GM21619 (cell line): Measurements from ENCODE around the gene NCOA7.

Source experiments
- ATAC-seq: cut with Tn5 transposase; IDR thresholded peaks from one replicate; pipeline ENCODE4 v1.9.1; 2021; ENCODE audit not compliant: unreplicated experiment

NCOA7 gene

DNA sequence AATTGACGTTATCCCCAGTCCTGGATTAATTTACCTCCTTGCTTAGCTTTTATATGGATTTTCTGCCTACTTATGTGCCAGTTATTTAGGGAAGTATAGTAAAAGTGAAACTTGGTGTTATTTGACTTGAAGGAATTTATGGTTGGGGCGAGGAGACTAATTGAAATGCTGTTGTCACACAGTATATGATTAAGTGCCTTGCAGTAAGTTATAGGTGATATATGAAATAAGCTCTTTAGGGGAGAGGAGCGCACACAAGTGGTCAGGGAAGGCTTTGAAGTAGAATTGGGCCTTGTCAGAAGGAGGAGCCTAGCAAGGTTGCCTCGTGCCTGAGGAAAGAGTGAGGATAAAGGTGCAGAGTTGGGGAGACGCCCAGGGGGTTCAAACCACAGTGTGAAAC lies 20.5 kb downstream of the NCOA7 start:
- ATAC-seq = no peak

DNA sequence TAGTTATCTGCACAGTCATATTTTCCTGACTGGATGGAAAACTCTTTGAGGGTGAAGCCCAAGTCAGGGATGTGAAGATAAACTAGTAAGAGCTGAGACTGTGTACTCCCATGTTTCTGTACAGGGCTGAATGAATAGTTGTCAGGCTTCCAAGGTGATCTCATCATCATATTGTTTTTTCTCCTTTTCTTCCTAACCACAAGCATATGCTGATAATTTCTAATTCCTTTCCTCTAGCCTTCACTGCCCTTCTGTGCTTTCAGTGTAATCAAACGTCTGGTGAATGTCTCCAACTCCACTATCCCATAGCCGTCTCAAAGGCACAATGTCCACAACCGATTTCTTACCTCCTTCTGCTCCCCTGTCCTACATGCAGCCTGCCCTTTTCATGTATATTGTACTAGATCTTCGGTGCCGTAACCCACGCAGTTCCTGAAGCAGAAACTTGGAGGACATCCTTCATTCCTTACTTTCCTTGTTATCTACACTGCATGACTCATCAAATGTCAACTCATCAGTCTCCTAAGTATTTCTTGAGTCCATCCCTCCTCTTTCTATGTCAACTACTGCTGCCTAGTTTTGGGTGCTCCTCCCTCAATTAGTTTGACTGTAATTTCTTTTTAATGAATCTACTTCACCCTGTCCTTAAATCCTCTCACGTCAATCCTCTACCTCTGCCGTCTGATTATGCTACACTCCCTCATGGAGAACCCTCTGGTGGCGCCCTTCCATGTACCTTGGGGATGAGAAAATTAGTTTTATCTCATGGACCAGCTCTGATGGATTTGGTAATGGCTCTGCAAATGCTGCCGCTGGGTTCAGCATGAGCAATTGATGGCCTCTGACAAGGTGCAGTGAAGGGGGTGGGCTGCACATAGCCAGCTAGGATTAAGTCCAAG lies 21.9 kb downstream of the NCOA7 start:
- ATAC-seq = no peak

DNA sequence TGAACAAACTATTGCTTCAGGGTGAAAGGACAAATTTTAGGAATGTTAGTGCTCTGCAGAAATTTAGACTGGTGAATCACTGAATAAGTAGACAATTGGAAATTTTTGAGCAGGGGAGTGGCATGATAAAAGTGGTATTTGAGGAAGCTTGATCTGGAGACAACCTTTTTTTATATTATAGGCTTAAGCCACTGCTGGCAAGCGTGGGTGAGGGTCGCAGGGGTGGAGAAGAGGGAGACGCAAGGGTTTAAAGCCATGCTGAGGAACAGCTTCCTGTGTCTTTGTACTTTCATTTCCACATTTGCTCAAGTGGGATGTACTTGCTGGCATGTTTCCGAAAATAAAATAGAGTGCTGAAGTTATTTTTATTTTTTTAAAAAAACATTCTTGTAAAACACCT lies 23.7 kb downstream of the NCOA7 start:
- ATAC-seq = peak; percentile 29

DNA sequence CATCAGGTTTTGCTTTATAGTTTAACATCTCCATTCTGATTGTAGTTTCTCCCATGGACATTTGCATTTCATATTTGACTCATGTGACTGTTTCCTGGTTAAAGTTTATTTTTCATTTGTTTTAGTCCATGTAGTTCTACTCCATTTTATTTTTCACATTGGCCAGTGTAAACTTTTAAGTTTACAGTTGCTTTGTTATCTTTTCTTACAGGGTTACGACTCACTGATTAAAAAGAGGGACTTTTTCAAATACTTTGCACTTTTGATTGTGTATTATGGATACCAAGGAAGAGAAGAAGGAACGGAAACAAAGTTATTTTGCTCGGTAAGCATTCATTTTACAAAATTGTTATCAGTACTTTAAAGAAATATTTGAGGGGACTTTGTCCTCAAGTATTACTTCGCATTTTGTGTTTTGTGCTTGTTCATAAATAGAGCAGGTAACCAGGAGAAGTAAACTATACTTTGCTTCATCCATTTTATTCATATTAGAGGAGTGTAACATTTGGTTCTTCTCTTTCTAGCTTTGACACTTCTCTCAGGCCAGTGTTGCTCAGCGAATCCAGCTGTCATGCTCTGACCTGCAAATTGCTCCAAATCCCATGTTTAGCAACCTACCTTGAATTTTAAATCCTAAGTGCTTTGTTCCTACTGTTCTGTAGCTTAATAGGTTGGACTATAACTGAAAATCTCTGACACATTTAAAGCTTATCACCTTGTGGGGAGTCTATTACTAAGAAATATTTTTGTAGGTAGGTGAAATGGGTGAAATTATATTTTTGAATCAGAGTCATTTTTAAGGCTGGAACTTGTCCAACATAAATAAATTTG lies 24.5 kb downstream of the NCOA7 start:
- no peak for ATAC-seq

DNA sequence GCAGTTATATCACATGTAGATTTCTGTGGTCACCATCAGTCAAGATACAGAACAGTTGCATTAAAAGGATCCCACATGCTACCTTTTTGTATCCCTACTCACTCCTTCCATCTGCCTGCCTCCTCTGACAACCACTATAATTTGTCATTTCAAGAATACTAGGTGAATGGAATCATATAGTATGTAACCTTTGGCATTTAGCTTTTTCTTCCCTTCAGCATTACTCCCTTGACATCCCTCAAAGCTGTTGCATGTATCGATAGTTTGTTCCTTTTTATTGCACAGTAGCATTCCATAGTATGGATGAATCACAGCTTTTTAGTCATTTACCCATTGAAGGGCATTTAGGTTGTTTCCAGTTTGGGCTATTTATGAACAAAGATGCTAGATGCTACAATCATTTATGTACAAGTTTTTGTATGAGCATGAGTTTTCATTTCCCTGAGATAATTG lies 26.1 kb downstream of the NCOA7 start:
- ATAC-seq = no peak

DNA sequence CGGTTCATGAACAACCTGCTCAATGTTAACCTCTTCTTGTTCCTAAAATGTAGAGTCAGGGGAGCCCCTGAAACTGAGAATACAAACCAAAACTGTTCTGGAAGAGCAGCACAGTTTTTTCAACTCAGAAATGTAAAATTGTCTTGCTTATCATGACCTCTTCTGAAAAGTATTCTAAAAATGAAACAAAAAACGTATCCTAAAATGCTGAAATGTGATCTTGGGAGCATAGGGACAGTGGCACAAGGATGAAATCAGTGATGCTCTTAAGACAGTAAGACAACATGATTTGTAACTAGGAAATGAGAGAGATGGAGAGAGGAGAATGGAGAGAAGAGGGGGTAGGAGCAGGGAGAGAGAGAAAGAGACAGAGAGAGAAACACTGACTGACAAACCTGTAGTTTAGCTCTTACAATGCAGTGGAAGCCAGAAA lies 27.5 kb downstream of the NCOA7 start:
- ATAC-seq = peak; percentile 43

DNA sequence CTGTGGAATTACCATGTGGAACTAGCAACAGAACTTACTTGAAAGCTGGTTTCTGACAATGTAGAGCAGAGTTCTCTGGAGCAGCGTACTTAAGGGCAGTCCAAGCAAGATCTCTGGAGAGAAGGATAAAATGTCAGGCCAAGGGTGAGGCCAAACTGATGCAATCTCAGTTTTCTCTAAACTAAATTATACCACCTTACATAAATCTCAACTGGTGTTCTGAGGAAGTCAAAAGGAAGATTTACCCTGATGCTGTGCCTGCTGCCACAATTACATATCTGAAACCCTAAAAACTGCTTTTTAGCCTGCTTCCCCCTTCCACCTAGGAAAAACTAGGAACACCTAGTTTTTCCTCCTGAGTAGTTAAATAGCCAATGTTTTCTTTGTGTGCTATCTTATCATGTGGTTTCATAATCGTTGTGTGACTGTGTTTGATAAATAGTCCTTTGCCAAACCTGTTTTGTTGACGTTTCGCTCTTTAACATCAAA lies 28.1 kb downstream of the NCOA7 start:
- no peak for ATAC-seq

DNA sequence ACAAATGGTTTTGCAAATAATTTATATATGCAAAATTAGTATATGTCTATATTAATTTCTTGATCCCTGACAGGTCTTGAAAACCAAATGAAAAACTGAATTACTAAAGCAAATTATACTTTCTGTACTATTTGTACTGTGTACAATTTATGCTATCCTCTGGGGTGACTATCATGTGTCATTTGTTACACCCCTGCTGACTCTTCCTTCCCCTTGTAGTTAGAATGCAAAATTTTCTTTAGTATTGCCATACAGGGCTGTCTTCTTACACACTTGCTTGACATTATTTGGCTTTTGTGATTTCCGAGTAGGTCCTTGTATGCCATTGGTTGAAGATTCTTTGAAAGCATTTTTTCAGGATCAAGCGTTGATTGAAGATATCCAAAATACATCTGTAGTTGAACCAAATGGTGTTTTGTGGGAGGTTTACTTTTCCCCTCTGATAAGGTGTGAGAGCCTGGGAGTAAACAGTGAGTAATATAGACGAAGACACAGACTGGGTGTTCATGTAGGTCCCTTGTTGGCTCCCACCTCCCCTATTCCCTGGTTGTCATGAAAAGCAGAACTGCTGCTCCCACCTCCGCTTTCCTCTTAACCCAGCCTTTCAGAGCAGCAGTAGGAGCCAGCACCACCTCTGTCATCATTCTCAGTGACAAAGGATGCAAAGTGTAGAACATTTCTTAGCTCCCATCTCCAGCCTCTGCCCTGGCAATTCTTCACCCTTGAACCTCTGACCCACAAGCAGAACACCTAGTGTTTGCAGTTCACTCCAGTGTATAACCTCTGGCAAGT lies 29.0 kb downstream of the NCOA7 start:
- no peak for ATAC-seq

DNA sequence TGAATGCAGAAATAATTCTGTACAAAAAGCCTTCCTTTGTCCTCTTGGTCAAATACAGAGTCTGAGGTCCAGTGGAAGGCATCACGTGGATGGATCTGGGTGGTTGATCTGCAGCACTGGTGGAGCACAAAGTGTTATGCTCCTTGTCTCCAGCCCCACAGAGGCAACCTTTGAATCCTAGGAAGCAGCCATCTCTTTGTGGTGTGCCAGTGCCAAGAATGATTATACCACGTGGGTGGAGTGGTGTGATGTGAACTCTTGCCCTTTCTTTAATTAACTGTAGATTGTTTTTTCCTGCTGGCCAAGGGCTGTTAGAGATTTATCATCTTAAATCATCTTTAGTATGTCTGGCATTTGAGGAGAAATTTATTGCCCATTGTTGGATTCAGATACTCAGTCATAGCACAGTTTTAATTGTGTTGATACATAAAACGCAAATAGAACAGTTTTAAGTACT lies 31.1 kb downstream of the NCOA7 start:
- ATAC-seq = no peak

DNA sequence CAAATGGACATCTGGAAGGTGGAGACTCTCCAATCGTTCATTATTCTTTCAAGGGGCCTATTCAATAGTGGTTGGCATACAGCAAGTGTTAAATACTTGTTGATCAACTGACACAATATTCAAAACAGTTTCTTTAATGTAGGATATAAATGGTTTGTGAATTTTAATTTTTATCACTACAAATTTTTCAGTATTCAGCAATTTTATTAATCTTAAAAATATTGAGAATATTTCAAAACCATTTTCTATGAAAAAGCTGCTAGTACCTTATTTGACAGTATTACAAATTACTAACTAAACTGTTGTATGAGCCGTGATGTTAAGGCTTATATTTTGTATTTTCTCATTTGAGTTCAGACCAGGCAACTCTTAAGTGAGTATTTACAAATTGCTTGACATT lies 32.4 kb downstream of the NCOA7 start:
- ATAC-seq = no peak

DNA sequence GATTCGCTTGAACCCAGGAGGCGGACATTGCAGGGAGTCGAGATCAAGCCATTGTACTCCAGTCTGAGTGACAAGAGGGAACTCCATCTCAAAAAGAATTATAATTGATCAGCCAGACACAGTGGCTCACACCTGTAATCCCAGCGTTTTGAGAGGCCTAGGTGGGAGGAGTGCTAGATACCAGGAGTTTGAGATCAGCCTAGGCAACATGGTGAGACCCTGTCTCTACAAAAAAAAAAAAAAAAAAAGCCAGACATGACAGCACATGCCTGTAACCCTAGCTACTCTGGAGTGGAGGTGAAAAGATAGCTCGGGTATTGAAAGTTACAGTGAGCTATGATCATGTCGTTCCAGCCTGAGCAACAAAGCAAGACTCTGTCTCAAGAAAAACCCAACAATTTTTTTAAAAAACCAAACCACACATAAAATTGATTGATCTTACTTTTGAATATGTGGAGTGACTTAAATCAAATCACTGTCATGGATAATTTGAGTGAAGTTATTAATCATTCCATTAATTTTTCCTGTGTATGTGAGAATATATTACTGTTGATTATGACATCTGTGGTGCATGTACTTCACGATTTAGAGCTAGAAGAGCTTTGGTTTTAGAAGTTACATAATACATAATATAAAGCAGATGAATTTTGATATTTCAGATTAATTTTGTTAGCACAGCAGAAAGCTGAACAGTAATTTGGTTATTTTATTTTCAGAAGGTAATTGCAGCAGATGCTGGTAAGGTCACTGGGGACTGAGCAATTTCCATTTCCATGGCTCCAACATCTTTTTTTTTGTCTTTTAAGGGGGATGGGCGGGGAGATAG lies 34.4 kb downstream of the NCOA7 start:
- ATAC-seq = no peak

DNA sequence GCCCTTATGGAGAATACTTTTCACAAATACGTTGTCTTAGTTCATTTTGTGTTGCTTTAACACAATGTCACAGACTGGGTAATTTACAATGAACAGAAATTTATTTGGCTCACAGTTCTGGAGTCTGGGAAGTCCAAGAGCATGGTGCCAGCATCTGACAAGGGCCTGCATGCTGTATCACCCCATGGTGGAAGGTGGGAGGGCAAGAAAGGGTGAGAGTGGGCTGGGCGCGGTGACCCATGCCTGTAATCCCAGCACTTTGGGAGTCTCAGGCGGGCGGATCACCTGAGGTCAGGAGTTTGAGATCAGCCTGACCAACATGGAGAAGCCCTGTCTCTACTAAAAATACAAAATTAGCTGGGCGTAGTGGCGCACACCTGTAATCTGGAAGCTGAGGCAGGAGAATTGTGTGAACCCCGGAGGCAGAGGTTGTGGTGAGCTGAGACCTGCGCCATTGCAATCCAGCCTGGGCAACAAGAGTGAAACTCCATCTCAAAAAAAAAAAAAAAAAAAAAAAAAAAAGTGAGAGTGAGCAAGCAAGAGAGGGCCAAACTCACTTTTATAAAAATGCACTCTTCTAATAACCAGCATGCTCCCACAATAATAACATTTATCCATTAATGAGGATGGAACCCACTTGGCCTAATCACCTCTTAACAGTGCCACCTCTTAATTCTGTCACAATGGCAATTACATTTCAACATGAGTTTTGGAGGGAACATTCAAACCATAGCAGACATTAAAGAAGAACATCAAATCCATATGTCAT lies 36.1 kb downstream of the NCOA7 start:
- no peak for ATAC-seq

DNA sequence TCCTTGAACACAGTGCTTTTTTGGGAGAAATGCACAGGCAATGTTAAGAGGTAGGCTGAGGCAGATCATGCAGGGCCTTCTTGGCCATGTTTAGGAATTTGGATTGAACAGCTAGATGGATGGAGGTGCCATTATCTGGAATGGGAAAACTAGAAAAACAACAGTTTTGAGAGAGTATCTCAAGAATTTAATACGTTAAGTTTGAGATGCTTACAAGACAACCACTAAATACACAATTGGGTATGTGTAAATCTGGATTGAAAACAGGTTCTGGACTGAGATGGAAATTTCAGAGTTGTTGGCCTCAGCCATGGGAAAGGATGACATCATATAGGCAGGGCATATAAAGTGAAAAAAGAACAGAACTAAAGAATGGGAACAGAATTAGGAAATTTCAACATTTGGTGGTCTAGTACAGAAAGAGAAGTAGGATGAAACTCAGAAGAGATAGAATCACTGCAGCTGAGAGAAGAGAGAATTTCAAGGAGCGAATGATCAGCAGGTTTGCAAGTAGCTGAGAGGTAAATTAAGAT lies 37.1 kb downstream of the NCOA7 start:
- ATAC-seq = no peak

DNA sequence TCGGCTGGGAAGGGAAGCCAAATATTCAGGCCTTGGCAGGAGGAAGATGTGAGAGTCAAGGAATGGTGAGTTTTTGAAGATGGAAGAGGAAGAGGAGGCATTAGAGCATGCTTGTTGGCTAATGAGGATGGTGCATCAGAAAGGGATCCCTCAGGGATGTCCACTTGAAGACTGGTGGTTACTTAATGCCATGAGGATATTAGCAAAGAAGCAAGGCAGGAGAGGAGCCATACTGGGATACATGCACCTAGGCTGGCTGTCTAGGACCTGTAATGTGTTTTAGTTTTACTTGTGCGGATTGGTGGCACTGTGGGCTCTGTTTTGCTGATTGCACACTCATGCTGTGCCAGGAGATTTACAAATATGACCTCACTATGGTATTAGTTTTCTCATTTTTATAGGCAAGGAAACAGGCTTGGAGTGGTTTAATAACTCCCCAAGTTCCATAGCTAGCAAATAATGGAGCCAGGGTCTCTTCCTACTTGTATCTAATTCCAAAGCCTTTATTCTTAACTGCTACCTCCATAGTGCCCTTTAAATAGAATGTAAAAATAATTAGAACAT lies 37.8 kb downstream of the NCOA7 start:
- no peak for ATAC-seq

DNA sequence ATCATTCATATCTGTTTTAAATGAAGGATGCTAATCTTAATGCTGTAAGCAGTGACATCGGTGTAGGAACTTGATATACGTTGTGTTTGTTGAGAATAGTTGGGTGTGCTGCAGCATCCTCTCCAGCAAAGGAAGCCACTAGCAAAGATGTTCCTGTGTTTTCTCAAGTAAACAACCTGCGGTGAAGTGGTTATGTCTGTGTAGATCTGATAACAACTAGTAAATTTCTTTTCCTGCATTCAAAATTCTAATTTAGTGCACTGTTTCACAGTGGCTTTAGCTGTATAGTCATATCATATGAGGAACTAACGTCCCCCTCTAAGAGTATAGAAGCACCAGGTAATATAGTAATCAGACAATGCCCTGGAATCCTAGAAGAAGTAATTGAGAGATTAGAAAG lies 38.7 kb downstream of the NCOA7 start:
- no peak for ATAC-seq

DNA sequence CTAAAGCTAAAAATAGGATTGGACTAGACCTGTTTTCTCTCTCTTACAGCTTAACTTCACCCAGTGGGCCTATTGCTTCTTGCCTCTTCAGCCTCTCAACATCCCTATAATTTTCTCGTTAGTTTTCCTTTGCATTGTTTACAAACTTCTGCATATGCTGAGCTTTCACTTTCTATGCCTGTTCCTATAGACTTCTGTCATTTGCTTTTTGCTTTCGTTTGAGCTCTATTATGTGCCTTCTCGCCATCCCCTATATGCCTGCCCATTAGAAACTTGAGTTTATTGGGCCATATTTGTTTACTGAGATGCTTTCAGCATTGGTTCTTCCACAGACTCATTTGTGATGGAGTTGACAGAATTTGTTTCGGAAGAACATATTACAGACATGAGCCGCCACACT lies 40.9 kb downstream of the NCOA7 start:
- ATAC-seq = no peak

DNA sequence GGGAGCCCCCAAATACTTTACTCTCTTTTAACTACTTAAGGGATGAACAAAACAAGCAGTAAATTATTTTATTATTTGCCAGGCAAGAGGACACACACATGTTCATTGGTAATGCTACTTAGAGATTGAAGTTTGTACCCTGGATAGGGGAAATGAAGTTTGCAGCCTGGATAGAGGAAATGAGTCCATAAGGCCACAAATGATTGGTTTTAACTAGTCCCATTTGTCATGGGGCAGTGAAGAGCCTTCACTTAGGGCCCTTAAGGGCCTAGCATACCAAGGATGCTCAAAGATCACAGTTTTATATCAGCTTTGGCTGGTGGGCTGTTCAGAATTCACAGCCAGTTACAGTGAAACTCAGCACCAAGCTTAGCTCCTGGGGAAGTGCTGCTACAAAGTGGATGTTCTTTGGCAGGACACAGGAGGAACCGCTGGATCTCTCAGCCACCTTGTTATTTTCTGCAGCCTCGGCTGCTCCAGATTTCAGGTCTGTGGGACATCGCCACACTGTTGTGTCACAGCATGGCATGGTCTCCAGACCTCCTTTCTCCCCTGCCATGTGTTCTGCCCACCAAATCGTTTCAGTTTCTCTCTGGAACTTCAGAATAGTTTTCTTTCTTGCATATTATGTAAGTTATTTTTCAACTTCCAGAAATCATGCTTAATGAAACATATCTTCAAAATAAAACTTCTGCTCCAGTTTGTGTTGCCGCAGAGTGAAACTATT lies 41.8 kb downstream of the NCOA7 start:
- no peak for ATAC-seq

DNA sequence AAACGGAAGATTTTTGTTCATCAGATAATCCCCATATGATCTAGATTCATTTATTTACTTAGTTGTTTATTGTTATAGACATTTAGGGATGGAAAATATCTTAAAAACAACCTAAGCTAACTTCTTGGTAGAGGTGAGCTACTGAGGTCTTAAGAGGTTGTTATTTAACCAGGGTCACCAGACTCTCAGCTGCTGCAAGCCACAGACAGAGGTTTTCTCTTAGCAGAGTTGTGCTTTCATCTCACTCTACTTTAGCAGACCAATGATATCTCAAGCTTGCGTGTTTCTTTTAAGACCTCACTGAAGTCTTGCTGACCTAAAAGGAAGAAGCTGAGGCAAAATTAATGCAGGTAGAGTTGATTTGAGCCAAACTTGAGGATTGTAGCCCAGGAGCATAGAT lies 43.6 kb downstream of the NCOA7 start:
- peak; percentile 94 for ATAC-seq
